Natural killer cell treated with Interleukin-12 subunit alpha and Interleukin-12 subunit beta and Interleukin-15 and Interleukin-18, amount 100 ng/mL, for 72 hours (primary cell): ENCODE data around the gene VRK3. TPM values are rescaled to one million over a fixed set of nuclear protein-coding genes. Genes with fewer than 3 reads are reported as not detected.
"Not testable (repeated sequence)": the region's sequence is repeated elsewhere in the genome, so short reads cannot be mapped to it uniquely, and the experiment has no call there.

ENCODE experiments used
- ATAC-seq, 2 donors: fragments of 150-1000 bp; cut with Tn5 transposase in 1 of 2; sonication (Bioruptor Pico), chemical (Tn5 transposase) in 1 of 2; 2 replicates each; pipeline ENCODE4 v1.10.0; 2021
- DNase-seq: peaks from one replicate; pipeline ENCODE4 v3.0.0; 2022; ENCODE audit warnings: low spot score
- H3K27ac Mint-ChIP-seq, 2 donors: 1 replicate in 1 of 2; 2 replicates in 1 of 2; pipeline ENCODE4 v1.8.0; 2022; ENCODE audit warnings: mixed read lengths in 2 of 2, mild to moderate bottlenecking in 1 of 2, moderate library complexity in 1 of 2
- H3K27me3 Mint-ChIP-seq, 2 donors: 1 replicate in 1 of 2; 2 replicates in 1 of 2; pipeline ENCODE4 v1.8.0; 2022; ENCODE audit warnings: mixed read lengths in 2 of 2
- H3K36me3 Mint-ChIP-seq: one replicate; pipeline ENCODE4 v1.8.0; 2022; ENCODE audit warnings: mixed read lengths
- H3K4me1 Mint-ChIP-seq, 2 donors: 1 replicate in 1 of 2; 2 replicates in 1 of 2; pipeline ENCODE4 v1.8.0; 2022; ENCODE audit warnings: low read depth in 2 of 2, mixed read lengths in 2 of 2, mild to moderate bottlenecking in 1 of 2
- H3K4me3 Mint-ChIP-seq: one replicate; pipeline ENCODE4 v1.8.0; 2022; ENCODE audit warnings: mixed read lengths
- H3K9me3 Mint-ChIP-seq: 2 replicates; pipeline ENCODE4 v1.8.0; 2022; ENCODE audit warnings: mixed read lengths
- total RNA-seq, 2 donors: library from RNA; stranded (reverse); gene quantifications; one replicate each; pipeline ENCODE4 v1.2.3, GENCODE V29; 2022

The VRK3 gene
- total RNA-seq, 2 donors from 2014 or later, result 52.1 to 70.9 TPM

- Mint-ChIP-seq H3K27me3 (peaks cover 22 to 23% of the 10 kb centered on the region in 2 donors), H3K27ac (peak overlapping the region in 1 of 2 donors; percentile 30), H3K4me3 (no peak overlapping the region), H3K36me3 (no peaks in the 10 kb centered on the region), H3K9me3 (no peaks in the 10 kb centered on the region), H3K4me1 (peaks cover 8 to 9% of the 10 kb centered on the region in 2 donors)
- no peak for ATAC-seq
- peak; percentile 12 for DNase-seq
Measured at GRCh38 chr19:49953416-49953815, 71.8 kb downstream of the VRK3 start.

GRCh38 chr19:49952906-49953305 is 72.3 kb downstream of the VRK3 start:
- peak overlapping the region in 1 of 2 donors; percentile 30 for H3K27ac Mint-ChIP-seq
- no peaks in the 10 kb centered on the region for H3K9me3 Mint-ChIP-seq
- H3K36me3 Mint-ChIP-seq, result no peaks in the 10 kb centered on the region
- ATAC-seq (no peak), DNase-seq (peak; percentile 26)
- no peak overlapping the region for H3K4me3 Mint-ChIP-seq
- H3K27me3 Mint-ChIP-seq, result peaks cover 22 to 23% of the 10 kb centered on the region in 2 donors
- peaks cover 8 to 9% of the 10 kb centered on the region in 2 donors for H3K4me1 Mint-ChIP-seq

- no peak overlapping the region for H3K27ac Mint-ChIP-seq
- peaks cover 8 to 9% of the 10 kb centered on the region in 2 donors for H3K4me1 Mint-ChIP-seq
- H3K9me3 Mint-ChIP-seq, result no peaks in the 10 kb centered on the region
- DNase-seq (no peak), ATAC-seq (no peak)
- H3K4me3 Mint-ChIP-seq, result no peak overlapping the region
- H3K27me3 Mint-ChIP-seq, result peaks cover 22 to 23% of the 10 kb centered on the region in 2 donors
- no peaks in the 10 kb centered on the region for H3K36me3 Mint-ChIP-seq
Measured at GRCh38 chr19:49952479-49952836, 72.7 kb downstream of the VRK3 start.

- no peaks in the 10 kb centered on the region for H3K9me3 Mint-ChIP-seq
Measured at GRCh38 chr19:49951806-49952478, 73.2 kb downstream of the VRK3 start.

GRCh38 chr19:49950956-49951526 is 74.1 kb downstream of the VRK3 start:
- H3K9me3 Mint-ChIP-seq, result no peaks in the 10 kb centered on the region

More at GRCh38 chr19:49951806-49952478, 73.2 kb downstream of the VRK3 start:
- Mint-ChIP-seq H3K27ac (no peak overlapping the region), H3K4me3 (no peak overlapping the region), H3K4me1 (peaks cover 8 to 9% of the 10 kb centered on the region in 2 donors), H3K27me3 (peaks cover 22 to 23% of the 10 kb centered on the region in 2 donors), H3K36me3 (no peaks in the 10 kb centered on the region)
- DNase-seq (peak; percentile 34), ATAC-seq (peak; percentile 14 to 15)

GRCh38 chr19:49950590-49950948 is 74.6 kb downstream of the VRK3 start:
- no peak for ATAC-seq
- peak; percentile 8 for DNase-seq
- Mint-ChIP-seq H3K9me3 (no peaks in the 10 kb centered on the region), H3K4me3 (no peak overlapping the region), H3K4me1 (peaks cover 8 to 9% of the 10 kb centered on the region in 2 donors), H3K36me3 (no peaks in the 10 kb centered on the region), H3K27ac (no peak overlapping the region), H3K27me3 (peaks cover 22 to 23% of the 10 kb centered on the region in 2 donors)

More at GRCh38 chr19:49950956-49951526, 74.1 kb downstream of the VRK3 start:
- Mint-ChIP-seq H3K27ac (no peak overlapping the region), H3K36me3 (no peaks in the 10 kb centered on the region), H3K4me1 (peaks cover 8 to 9% of the 10 kb centered on the region in 2 donors), H3K4me3 (no peak overlapping the region), H3K27me3 (peaks cover 22 to 23% of the 10 kb centered on the region in 2 donors)
- DNase-seq (peak; percentile 39), ATAC-seq (no peak)

- ATAC-seq (no peak), DNase-seq (peak; percentile 37)
- Mint-ChIP-seq H3K27ac (no peak overlapping the region), H3K27me3 (peaks cover 17 to 18% of the 10 kb centered on the region in 2 donors), H3K9me3 (no peaks in the 10 kb centered on the region), H3K4me3 (no peak overlapping the region), H3K4me1 (peaks cover 8 to 9% of the 10 kb centered on the region in 2 donors), H3K36me3 (no peaks in the 10 kb centered on the region)
Measured at GRCh38 chr19:49949742-49950589, 75.2 kb downstream of the VRK3 start.

- Mint-ChIP-seq H3K27ac (no peak overlapping the region), H3K4me1 (peaks cover 4 to 7% of the 10 kb centered on the region in 2 donors), H3K4me3 (no peak overlapping the region), H3K36me3 (no peaks in the 10 kb centered on the region), H3K9me3 (no peaks in the 10 kb centered on the region), H3K27me3 (peaks cover 10 to 16% of the 10 kb centered on the region in 2 donors)
- DNase-seq (peak; percentile 26), ATAC-seq (no peak)
Measured at GRCh38 chr19:49946415-49946814, 78.8 kb downstream of the VRK3 start.

GRCh38 chr19:49944567-49944966 is 80.6 kb downstream of the VRK3 start:
- DNase-seq (peak; percentile 55), ATAC-seq (peak; percentile 53 to 86)
- not testable (repeated sequence) for H3K36me3 Mint-ChIP-seq, H3K27ac Mint-ChIP-seq, H3K9me3 Mint-ChIP-seq, H3K4me3 Mint-ChIP-seq
- H3K27me3 Mint-ChIP-seq, result peaks cover 10 to 15% of the 10 kb centered on the region in 2 donors
- H3K4me1 Mint-ChIP-seq, result peaks cover 4 to 16% of the 10 kb centered on the region in 2 donors

GRCh38 chr19:49940482-49940791 is 84.7 kb downstream of the VRK3 start:
- no peak overlapping the region for H3K27ac Mint-ChIP-seq
- DNase-seq, result peak; percentile 8
- H3K9me3 Mint-ChIP-seq, result no peaks in the 10 kb centered on the region
- no peak overlapping the region for H3K4me3 Mint-ChIP-seq
- H3K4me1 Mint-ChIP-seq, result peaks cover 4 to 20% of the 10 kb centered on the region in 2 donors
- ATAC-seq, result no peak
- peaks cover 10 to 15% of the 10 kb centered on the region in 2 donors for H3K27me3 Mint-ChIP-seq
- no peaks in the 10 kb centered on the region for H3K36me3 Mint-ChIP-seq

GRCh38 chr19:49939721-49940481 is 85.3 kb downstream of the VRK3 start:
- Mint-ChIP-seq H3K27me3 (peaks cover 10 to 15% of the 10 kb centered on the region in 2 donors), H3K4me1 (peaks cover 4 to 20% of the 10 kb centered on the region in 2 donors), H3K27ac (no peak overlapping the region), H3K9me3 (no peaks in the 10 kb centered on the region), H3K4me3 (no peak overlapping the region), H3K36me3 (no peaks in the 10 kb centered on the region)
- peak; percentile 8 for DNase-seq
- ATAC-seq, result no peak

GRCh38 chr19:49938662-49939061 is 86.5 kb downstream of the VRK3 start:
- H3K27ac Mint-ChIP-seq, result no peak overlapping the region
- H3K36me3 Mint-ChIP-seq, result no peaks in the 10 kb centered on the region
- ATAC-seq (no peak), DNase-seq (peak; percentile 44)
- peaks cover 3 to 18% of the 10 kb centered on the region in 2 donors for H3K4me1 Mint-ChIP-seq
- H3K9me3 Mint-ChIP-seq, result no peaks in the 10 kb centered on the region
- H3K27me3 Mint-ChIP-seq, result peaks cover 8 to 12% of the 10 kb centered on the region in 2 donors
- no peak overlapping the region for H3K4me3 Mint-ChIP-seq

GRCh38 chr19:49937750-49938381 is 87.3 kb downstream of the VRK3 start:
- Mint-ChIP-seq H3K4me3 (no peak overlapping the region), H3K4me1 (peaks cover 7 to 21% of the 10 kb centered on the region in 2 donors), H3K9me3 (no peaks in the 10 kb centered on the region), H3K27ac (no peak overlapping the region), H3K36me3 (no peaks in the 10 kb centered on the region), H3K27me3 (peaks cover 0 to 5% of the 10 kb centered on the region in 2 donors)
- DNase-seq (peak; percentile 84), ATAC-seq (peak; percentile 81 to 86)
